ENCODE measurements around the gene MTIF3.

Gene MTIF3

DNA sequence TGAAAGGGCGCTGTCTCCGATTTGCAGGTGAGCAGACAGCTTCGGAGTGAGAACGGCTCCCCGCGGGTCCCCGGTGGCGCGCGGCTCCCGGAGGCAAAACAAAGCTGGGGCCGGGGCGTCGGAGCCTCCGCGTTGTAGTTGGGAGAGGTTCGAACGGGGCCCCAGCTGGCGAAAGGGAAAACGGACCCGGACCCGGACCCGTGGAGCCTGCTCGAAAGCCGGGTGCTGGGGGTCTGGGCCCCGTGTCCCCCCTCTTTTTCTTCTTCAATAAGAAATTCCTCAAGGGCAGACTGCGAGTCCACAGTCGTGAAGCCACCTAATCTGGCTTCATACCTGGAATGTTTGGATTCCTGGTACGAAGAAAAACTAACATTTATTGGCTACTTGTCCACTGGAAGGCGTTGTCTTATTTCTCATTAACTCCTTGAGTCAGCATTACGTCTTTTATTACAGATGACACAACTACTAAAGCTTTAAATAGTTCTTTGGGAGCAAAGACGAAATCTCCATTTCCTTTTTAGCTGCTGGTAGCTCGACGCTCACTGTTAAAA is 632 bp upstream of the MTIF3 start:
- DNase-seq: peak in 1 of 4 experiments; percentile 52

DNA sequence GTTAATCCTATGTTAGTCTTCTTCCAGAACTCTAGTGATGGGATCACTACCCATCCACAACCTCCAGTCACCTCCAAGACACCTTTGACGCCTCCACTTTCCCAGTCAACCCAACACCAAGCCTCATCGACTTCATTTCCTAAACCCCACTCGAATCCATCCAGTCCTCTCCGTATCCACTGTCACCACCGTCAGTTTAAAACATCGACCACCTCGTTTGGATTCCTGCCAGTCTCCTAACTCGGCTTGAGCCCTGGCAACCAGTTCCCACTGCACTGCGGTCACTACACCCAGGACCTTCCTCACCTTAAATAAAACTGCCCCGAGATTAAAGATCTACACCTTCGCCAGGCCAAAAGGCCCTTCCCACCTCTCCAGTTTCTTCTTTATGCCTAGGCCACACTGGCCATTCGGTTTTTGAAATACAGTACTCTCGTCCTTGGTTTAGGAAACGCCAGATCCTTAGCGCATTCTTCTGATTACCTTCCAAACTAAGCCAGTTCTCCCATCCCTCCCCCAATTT is 1.2 kb downstream of the MTIF3 start:
- DNase-seq: no peak

DNA sequence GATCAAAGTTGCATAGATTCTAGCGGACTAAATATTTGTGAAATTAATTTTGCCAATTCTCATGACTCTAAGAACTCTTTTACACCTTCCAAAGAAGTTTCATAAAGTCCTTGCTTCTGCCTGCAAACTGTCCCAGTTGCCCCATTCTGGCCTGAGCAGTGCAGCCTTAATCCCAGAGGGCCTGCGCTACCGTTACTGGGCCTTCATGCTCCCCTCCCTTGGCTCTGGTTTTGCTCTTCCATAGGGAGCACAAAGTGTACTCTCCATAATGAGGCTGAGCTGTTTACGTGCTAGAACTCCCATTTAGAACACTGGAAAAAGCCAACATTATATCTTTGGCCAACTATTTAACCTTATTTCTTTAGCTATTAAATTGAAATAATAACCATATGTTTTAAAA is 2.1 kb downstream of the MTIF3 start:
- no peak for DNase-seq

DNA sequence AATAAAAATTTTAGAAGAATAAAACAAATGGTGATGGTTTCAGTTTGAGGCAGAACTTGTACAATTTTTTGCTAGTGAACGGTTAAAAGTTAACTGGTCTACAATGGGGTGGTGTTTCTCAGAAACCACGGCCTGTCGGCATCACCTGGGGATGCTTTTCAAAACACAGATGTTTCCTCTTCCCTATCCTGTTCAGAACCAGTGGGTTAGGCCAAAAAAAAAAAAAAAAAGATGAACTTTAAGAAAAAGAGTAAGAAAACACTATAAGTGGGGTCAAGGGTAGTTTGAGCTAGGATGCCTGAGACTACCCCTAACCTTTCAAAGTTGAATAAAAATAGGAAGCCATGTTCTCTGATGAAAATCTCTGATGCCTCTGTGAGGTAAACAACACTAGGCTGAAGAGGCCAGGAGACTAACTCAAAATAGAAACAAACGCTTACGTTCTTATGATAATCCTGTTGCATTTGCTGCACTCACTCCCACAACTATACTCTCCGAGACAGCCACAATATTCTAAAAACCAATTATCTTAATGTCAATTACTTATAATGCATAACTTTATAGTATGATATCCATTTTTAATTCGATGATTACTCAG is 3.3 kb downstream of the MTIF3 start:
- DNase-seq: peak in 1 of 4 experiments; percentile 10

DNA sequence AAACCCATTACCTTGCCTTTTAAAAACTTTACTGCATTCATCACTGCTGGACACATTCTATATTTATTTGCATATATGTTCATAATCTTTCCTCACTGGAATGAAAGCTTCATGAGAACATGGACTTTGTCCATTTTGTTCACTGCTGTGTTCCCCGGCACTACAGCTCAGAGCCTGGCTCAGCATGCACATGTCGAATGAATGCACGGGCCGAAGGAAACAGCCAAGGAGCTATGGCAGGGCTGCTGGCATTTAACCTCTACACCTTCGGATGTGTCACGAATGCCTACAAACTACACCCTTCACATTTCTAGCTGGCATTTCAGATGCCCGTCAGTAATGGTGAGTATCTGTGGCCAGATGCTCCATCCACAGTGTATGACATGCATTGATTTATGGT is 7.6 kb downstream of the MTIF3 start:
- no peak for DNase-seq

DNA sequence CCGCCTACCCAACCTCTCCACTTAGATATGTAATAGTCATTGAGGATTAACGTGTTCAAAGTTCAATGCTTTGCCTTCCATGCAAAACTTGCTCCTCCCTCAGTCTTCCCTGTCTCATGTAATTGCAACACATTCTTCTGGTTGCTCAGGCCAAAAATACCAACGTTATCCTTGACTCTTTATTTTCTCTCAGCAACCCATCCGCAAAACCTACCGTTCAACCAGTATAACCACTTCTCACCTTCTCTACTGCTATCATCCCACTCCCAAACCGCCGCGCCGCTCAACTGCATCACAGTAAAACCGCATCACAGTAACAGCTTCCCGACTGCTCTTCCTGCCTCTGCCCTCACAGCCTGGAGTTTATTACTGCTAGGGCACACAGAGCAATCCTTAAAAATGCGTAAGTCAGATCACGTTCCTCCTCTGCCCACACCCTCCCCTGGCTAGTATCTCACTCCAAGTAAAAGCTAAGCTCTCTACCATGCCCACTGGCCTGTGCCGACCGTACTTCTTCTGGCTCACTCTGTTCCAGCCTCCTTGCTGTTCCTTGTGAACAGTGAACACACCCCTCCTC is 8.2 kb downstream of the MTIF3 start:
- DNase-seq: peak in 1 of 4 experiments; percentile 13

DNA sequence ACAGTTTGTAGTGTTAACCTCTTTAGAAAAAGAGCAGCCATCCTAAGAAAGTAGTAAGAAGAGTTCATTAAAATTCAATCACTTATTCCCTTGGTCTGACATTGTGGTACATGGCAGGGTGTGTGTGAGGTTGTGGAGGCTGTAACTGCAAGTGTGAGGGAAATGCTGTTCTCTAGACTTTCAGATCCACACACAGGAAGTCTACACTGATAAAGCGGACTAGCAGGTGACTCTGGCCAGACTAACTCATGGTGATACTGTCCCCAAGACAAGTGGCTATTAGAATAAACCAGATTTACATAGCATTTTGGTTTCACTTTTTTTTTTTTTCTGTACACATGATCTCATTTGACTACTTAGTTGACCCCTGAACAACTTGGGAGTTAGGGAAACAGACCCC is 10.0 kb downstream of the MTIF3 start:
- DNase-seq: no peak

DNA sequence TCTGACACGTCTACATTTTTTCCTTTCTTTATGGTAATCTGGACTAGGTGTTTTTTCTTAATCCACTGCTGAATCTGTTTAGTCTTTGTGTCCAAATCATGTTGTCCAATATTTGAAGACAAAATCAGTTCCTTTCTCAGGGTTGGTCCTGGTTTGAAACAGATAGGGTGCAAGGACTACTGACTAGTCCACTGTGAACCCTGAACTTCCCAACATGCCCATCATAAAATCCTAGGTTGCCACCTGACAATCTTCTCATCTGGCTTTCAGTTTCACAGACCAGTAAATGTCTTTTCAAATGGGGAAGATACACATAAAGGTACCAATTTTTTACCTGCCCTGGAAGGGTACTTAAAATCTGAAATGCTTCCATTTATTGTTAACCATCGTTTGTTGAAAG is 13.2 kb downstream of the MTIF3 start:
- DNase-seq: no peak

DNA sequence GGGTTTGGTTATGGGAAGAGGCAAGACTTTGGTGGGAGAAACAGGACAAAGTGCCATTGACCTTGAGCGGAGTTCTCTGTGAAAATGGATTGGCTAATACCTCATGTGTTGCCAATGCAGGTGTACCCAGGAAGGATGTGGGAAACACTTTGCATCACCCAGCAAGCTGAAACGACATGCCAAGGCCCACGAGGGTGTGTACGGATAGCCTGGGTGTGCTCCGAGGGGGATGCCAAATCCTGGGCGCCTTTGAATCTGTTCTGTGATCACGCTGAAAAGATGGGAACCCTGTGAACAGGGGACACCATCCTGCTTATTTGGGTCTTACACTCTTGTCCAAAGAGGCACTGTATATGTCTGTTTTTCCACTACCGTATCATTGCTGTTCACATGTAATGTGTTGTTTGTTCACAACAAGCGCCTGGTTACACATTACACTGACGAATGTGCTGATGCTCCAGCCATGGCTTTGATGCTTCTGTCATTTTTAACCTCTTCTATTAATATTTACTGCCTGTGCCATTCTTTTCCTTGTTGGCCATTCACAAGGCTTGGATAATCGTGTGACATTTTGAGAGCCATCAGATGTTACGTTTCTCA is 17.7 kb downstream of the MTIF3 start:
- no peak for DNase-seq

DNA sequence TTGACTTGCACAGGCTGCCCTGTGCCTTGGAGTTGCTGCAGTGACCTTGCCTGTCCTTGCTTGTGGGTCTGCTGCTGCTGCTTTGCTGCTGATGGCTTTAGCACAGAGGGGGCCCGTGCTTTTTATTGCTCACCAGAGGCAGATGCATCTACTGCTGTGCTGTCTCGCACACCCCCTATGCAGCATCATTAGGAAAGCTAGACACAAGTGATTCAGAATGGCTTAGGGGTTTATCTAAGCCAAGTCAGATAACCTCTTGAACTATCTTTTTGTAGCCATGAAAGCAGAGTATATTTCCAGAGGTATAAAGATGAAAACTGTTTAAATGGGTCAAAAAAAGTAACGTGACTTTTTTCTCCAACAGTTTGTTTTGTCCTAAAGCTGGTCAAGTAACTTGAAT is 18.2 kb downstream of the MTIF3 start:
- no peak for DNase-seq

DNA sequence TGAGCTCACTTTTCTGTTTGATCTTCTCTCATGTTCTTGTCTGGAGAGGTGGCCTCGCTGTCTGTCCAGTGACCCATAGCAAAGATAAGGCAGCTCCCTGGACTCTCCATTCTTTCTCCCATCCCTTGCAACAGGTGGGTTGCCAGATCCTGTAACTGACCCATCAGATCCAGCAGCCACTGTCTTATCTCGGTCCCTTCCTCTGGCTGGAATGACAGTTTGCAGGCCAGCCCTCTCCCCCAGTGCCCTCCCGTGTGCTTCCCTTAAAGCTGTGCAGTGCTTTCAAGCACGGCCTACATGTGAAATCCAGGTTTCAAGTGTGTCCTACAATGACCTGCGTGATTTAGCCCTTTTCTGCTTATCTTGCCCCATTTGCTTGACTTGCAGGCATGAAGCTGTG is 22.2 kb downstream of the MTIF3 start:
- DNase-seq: no peak

DNA sequence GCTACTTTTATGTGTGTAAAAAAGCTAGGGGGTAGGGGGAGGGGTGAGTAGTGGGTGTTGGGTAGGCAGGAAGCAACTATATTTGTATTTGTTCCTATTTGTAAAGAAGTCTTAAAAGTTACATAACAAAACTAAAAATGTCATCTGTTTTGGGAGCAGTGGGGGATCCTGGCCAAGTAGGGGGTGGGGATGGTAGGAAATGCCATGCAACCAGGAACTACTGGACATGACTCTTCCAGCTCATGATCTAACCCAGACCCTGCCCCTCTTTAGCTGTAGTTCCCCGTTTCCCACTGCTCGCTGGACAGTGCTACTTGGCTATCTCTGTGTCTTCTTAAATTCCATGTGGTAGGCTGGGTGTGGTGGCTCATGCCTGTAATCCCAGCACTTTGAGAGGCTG is 22.7 kb downstream of the MTIF3 start:
- no peak for DNase-seq

DNA sequence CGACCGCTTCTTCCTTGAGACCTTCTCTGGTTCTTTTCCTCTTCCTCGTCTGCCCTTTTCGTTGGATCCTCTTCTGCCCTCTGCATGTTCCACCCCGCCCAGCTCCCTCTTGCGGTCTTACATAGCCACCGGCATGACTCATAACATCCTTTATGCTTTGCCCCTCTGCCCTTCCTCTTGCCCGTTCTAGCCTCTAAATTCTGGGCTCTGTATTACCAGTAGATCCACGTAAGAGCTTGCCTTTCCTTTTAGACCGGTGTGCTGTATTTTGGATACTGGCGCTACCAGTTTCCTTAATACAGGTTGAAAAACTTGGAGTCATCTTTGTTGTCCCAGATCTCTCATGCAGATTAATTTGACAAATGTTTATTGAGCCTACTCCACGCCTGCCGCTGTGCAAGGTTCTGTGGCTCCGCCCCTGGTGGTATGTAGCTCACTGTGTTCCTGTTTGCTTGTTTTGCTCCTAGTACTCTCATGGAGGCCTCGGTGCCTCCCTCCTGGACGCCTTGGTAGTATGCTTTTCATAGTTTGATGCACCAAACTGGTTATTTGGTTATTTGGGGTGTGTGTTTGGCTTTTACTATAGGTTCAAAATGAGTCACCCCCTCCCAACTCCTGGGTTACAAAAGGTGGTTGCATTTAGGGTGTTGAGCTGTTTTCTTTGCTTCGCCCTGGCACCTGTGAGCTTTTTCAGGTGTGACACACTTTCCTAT is 24.3 kb downstream of the MTIF3 start:
- DNase-seq: peak; percentile 7 to 57 (median 36)

DNA sequence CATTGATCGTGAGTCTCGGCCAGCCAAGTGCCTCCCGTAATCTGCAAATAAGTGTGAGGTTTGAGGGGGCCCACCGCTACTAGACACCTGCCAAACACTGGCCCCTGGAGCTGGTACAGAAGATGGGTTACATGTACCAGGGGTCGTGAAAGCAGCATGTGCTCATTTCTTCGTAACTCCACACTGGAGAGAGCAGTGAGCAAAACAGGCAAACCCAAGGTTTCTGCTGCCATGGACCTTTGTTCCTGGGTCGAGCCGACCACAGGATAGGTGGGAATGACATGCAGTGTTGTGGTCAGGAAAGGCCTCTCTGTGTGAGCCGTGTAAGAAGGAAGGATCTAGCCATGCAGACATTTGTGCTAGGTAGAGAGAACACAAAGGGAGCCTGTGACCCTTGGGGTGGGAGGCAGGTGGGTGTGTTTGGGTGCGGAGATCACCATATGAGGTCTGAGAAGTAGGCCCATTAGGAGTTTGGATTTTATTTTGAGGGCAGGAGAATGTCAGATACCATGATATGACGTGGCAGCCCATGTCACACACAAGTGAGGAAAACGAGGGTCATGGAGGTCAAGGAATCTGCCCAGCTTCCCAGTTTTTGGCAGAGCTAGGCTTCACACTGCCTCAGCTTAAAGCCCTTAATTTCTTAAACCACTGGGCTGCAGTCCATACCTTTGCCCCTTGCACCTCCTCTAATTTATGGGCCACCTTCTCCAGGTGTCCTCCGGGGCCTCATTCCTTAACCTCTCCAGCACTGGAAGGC is 25.0 kb downstream of the MTIF3 start:
- DNase-seq: no peak

DNA sequence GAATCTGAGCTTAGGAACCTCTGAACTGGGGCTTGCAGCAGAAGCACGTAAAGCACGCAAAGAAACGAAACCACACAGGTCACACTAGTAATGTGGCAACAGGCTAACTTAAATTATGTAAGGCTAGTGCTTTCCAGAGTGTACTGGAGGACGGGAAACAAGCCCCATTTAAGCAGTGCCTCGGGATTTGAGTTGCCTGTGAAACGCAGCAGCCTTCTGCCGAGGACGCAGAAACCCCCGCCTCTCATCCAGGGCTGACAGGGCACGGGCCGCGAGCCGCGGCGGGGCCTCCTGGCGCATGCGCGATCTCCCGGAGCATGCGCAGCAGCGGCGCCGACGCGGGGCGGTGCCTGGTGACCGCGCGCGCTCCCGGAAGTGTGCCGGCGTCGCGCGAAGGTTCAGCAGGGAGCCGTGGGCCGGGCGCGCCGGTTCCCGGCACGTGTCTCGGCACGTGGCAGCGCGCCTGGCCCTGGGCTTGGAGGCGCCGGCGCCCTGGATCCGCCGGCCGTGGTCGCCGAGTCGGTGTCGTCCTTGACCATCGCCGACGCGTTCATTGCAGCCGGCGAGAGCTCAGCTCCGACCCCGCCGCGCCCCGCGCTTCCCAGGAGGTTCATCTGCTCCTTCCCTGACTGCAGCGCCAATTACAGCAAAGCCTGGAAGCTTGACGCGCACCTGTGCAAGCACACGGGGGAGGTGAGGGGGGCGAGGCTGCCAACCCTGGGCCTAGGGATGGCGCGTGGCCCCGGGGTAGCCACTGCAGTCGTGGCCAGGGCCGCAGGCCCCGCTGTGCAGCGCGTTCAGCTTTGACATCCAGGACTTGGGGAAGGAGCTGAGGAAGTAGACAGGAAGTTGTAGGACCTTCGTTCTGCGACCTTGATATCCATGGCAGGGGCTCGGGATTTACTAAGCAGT is 25.9 kb downstream of the MTIF3 start, which contains the start of gene GTF3A:
TSS of gene GTF3A (plus strand) at position 374 of the 912 bp plus-strand sequence.
- DNase-seq: peak; percentile 73 to 89 (median 78)

DNA sequence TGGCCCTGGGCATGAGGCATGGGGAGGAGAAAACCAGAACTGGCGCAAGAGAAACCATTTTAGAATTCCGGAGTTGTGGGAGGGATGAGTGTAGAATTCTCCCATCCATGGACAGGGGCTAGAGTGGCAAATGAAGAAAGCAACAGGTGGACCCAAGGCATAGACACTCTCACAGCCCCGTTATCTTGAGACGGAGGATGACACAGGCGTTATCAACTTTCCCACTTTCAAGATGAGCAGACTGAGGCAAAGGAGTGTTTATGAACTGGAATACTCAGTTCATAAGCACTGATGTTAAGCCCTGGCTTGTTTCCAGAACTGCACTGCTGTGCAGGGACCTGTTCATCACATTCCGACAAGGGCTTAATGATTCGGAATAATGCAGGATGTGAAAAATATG is 27.0 kb downstream of the MTIF3 start:
- no peak for DNase-seq

DNA sequence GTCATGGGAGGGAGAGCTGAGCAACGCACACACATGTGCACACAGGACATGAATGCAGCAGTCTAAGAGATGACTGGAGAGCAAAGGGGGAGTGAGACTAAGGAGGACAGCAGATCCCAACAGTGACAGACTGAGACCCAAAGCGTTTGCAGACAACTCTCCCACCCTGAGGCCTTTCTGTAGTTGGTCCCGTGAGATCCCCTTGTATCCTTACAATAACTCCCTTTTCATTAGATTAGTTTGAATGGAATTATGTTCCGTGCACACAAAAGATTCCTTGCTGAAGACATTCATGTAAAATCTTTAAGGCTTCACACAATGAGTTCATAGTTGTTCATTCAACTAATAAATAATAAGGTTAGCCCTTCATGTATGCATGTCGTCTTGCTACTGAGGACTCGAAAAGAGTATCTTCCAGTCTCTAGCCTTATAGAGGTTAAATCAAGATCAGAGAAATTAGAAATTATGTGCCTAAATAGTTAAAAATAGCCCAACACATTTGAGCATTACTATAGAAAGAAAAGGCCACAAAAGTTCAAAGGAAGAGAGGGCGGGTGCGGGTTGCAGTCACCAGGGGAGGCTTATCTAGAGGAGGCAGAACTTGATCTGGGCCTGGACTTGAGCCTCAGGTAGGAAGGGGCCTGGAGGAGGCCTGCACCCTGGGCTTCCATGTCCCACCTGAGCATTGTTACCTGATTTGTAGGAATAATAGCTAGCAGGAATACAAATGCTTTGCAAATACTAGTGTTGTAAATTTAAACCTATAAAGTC is 29.1 kb downstream of the MTIF3 start:
- no peak for DNase-seq

DNA sequence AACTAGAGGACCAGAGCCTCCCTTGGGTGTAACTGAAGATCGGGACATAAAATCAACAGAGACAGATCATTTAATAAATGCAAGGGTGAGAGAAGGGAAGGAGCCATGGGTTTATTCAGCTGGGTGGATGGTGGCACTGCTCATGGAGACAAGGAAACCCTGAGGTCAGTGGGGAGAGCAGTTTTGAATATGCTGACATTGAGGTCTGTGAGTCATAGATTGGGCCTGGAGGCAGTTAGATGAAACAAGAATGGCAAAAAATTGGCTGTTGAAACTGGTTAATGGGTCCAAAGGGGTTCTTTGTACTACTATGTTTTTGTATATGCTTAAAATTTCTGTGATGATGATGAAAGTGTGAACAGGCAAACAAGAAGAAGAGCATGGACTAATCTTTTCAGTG is 31.0 kb downstream of the MTIF3 start:
- DNase-seq: no peak

DNA sequence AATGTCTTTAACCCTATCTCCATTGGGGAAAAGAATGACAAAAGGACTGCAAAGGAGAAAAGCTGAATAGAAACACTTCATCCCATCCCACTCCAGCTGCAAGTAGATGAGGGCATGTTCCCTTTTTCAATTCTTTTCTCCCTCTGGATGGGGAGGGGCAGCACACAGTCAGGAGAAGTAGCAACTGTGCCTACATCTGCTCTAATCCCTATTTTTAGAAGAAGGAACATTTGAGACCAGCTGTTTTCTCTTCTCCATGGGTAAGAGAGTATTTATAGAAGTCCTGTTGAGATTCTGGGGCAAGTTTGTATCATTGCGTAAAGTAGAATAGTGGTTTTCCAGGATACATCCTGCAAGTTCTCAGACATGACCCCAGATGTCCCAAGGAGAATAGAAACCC is 35.2 kb downstream of the MTIF3 start:
- no peak for DNase-seq

DNA sequence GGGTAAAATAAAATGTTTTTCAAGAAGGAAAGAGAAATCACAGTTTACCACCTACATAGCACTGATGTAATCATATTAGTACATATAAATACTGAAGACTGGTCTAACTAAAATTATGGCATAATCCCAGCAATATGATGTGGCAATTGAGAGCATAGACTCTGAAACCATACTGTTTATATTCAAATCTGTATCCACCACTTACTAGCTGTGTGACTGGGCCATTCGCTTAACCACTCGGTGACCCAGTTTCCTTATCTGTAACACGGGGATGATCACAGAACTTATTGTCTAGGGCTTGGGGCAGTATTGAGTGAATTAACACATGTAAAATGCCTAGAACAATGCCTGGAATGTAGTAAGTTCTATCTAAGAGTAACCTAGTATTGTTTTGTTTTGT is 39.0 kb downstream of the MTIF3 start:
- no peak for DNase-seq

DNA sequence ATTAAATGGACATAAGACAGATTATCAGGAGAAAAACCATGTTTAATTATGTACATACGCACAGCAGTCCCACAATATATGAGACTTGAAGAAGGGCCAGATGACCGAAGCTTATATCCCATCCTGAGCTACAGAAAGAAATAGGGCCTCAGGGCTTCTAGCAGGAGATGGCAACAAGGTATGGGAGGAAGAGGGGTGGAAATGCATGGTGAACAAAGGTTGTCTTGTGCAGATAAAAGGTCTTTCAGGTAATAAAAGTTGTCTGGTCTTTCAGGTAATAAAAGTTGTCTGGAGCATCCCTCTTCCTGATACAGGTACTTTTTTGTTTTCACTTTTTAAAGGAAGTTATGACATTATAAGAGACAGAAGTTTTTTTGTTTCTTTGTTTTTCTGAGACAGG is 41.4 kb downstream of the MTIF3 start:
- DNase-seq: no peak
